SJCRH30 (cell line): ENCODE measurements around the gene UBIAD1. TPM values are rescaled to one million over a fixed set of nuclear protein-coding genes. Genes with fewer than 3 reads are reported as not detected.

ENCODE experiments used
- DNase-seq, 2 experiments: peaks; one replicate each; pipeline ENCODE4 v3.0.0-alpha.2; 2015 to 2020
- H3K27ac ChIP-seq: fragments of 250-450 bp; sonication (Bioruptor Pico); 2 replicates; pipeline ENCODE4 v1.5.1; 2020; ENCODE audit warnings: mild to moderate bottlenecking, moderate library complexity
- H3K27me3 ChIP-seq: fragments of 250-450 bp; sonication (Bioruptor Pico); 2 replicates; pipeline ENCODE4 v1.5.1; 2020; ENCODE audit warnings: mild to moderate bottlenecking, moderate library complexity
- H3K36me3 ChIP-seq: fragments of 250-450 bp; sonication (Bioruptor Pico); 2 replicates; pipeline ENCODE4 v1.5.1; 2020; ENCODE audit warnings: mild to moderate bottlenecking, moderate library complexity
- H3K4me1 ChIP-seq: fragments of 250-450 bp; sonication (Bioruptor Pico); 2 replicates; pipeline ENCODE4 v1.5.1; 2020; ENCODE audit warnings: mild to moderate bottlenecking, moderate library complexity
- H3K4me3 ChIP-seq: fragments of 250-450 bp; sonication (Bioruptor Pico); 2 replicates; pipeline ENCODE4 v1.5.1; 2020; ENCODE audit warnings: mild to moderate bottlenecking, moderate library complexity
- H3K9me3 ChIP-seq: fragments of 250-450 bp; sonication (Bioruptor Pico); replicated peaks from 2 replicates; pipeline ENCODE4 v1.5.1; 2020; ENCODE audit warnings: mild to moderate bottlenecking, moderate library complexity
- total RNA-seq: library from RNA; depleted of rRNA; stranded (reverse); fragments of >200 nt; shearing (Covaris generic); gene quantifications from 2 replicates; pipeline ENCODE4 v1.2.3, GENCODE V29; 2014; rRNA removed

UBIAD1 gene
- total RNA-seq = 26.5 and 27.1 TPM in 2 replicates

- H3K4me3 ChIP-seq = peak within 1 kb of the TSS; percentile 100
- H3K9me3 ChIP-seq = no peaks in the 10 kb centered on the region
- H3K27ac ChIP-seq = peak within 1 kb of the TSS; percentile 97
- H3K27me3 ChIP-seq = no peaks in the 10 kb centered on the region
- peak; percentile 84 to 92 for DNase-seq
- H3K36me3 ChIP-seq = peaks cover 5% of the 10 kb centered on the region; the same call in 1 of the 2 replicates
- no peaks in the 10 kb centered on the region for H3K4me1 ChIP-seq
Measured at GRCh38 chr1:11272832-11273594, at the start of gene UBIAD1. Gene UBIAD1 (plus strand): TSS chr1:11273198. CDS start chr1:11273532, 334 bp downstream.

- Histone ChIP-seq H3K36me3 (peaks cover 65% of the 10 kb centered on the region), H3K4me3 (no peak overlapping the region), H3K27ac (no peak overlapping the region), H3K27me3 (no peaks in the 10 kb centered on the region), H3K9me3 (no peaks in the 10 kb centered on the region), H3K4me1 (no peaks in the 10 kb centered on the region)
- DNase-seq = no peak
Measured at GRCh38 chr1:11227106-11228077, 45.6 kb upstream of the UBIAD1 start.

- Histone ChIP-seq H3K4me1 (no peaks in the 10 kb centered on the region), H3K27ac (no peak overlapping the region), H3K36me3 (peaks cover 66% of the 10 kb centered on the region), H3K9me3 (no peaks in the 10 kb centered on the region), H3K4me3 (no peak overlapping the region), H3K27me3 (no peaks in the 10 kb centered on the region)
- no peak for DNase-seq
Measured at GRCh38 chr1:11229203-11229602, 43.8 kb upstream of the UBIAD1 start.

- peaks cover 72% of the 10 kb centered on the region for H3K36me3 ChIP-seq
- H3K4me1 ChIP-seq = no peaks in the 10 kb centered on the region
- no peak overlapping the region for H3K27ac ChIP-seq
- no peak for DNase-seq
- H3K27me3 ChIP-seq = no peaks in the 10 kb centered on the region
- H3K9me3 ChIP-seq = no peaks in the 10 kb centered on the region
- H3K4me3 ChIP-seq = no peak overlapping the region
Measured at GRCh38 chr1:11233208-11233607, 39.8 kb upstream of the UBIAD1 start.

GRCh38 chr1:11237356-11237755, 35.6 kb upstream of the UBIAD1 start:
- H3K4me1 ChIP-seq = no peaks in the 10 kb centered on the region
- DNase-seq = no peak
- no peaks in the 10 kb centered on the region for H3K27me3 ChIP-seq
- no peaks in the 10 kb centered on the region for H3K9me3 ChIP-seq
- H3K27ac ChIP-seq = no peak overlapping the region
- peaks cover 75% of the 10 kb centered on the region for H3K36me3 ChIP-seq
- no peak overlapping the region for H3K4me3 ChIP-seq

- Histone ChIP-seq H3K36me3 (peaks cover 73% of the 10 kb centered on the region), H3K27me3 (no peaks in the 10 kb centered on the region), H3K27ac (no peak overlapping the region), H3K4me1 (no peaks in the 10 kb centered on the region), H3K4me3 (no peak overlapping the region), H3K9me3 (no peaks in the 10 kb centered on the region)
- DNase-seq = peak in 1 of 2 experiments; percentile 11
Measured at GRCh38 chr1:11238311-11238710, 34.7 kb upstream of the UBIAD1 start.

- Histone ChIP-seq H3K4me1 (no peaks in the 10 kb centered on the region), H3K27ac (no peak overlapping the region), H3K36me3 (peaks cover 57% of the 10 kb centered on the region), H3K4me3 (no peak overlapping the region), H3K9me3 (no peaks in the 10 kb centered on the region), H3K27me3 (no peaks in the 10 kb centered on the region)
- DNase-seq = no peak
Measured at GRCh38 chr1:11245248-11245647, 27.8 kb upstream of the UBIAD1 start.

GRCh38 chr1:11245904-11246719, 26.9 kb upstream of the UBIAD1 start:
- H3K36me3 ChIP-seq = peaks cover 59% of the 10 kb centered on the region

GRCh38 chr1:11248169-11248568, 24.8 kb upstream of the UBIAD1 start:
- no peaks in the 10 kb centered on the region; the same call in 1 of the 2 replicates for H3K27me3 ChIP-seq
- H3K9me3 ChIP-seq = no peaks in the 10 kb centered on the region
- no peaks in the 10 kb centered on the region for H3K4me1 ChIP-seq
- H3K36me3 ChIP-seq = peaks cover 66% of the 10 kb centered on the region
- H3K27ac ChIP-seq = no peak overlapping the region
- DNase-seq = no peak
- H3K4me3 ChIP-seq = no peak overlapping the region

More at GRCh38 chr1:11245904-11246719, 26.9 kb upstream of the UBIAD1 start:
- no peak for DNase-seq
- no peaks in the 10 kb centered on the region for H3K4me1 ChIP-seq
- H3K9me3 ChIP-seq = no peaks in the 10 kb centered on the region
- no peak overlapping the region for H3K4me3 ChIP-seq
- H3K27ac ChIP-seq = no peak overlapping the region
- H3K27me3 ChIP-seq = no peaks in the 10 kb centered on the region; the same call in 1 of the 2 replicates

GRCh38 chr1:11252538-11252937, 20.5 kb upstream of the UBIAD1 start:
- Histone ChIP-seq H3K36me3 (peaks cover 77% of the 10 kb centered on the region), H3K4me1 (no peaks in the 10 kb centered on the region), H3K27me3 (no peaks in the 10 kb centered on the region; the same call in 1 of the 2 replicates), H3K27ac (no peak overlapping the region), H3K9me3 (no peaks in the 10 kb centered on the region), H3K4me3 (no peak overlapping the region)
- DNase-seq = no peak

- Histone ChIP-seq H3K27ac (no peak overlapping the region), H3K27me3 (no peaks in the 10 kb centered on the region; the same call in 1 of the 2 replicates), H3K4me1 (no peaks in the 10 kb centered on the region), H3K9me3 (no peaks in the 10 kb centered on the region), H3K36me3 (peaks cover 74% of the 10 kb centered on the region), H3K4me3 (no peak overlapping the region)
- DNase-seq = no peak
Measured at GRCh38 chr1:11253226-11253625, 19.8 kb upstream of the UBIAD1 start.

- no peaks in the 10 kb centered on the region for H3K27me3 ChIP-seq
- H3K27ac ChIP-seq = no peak overlapping the region
- no peak overlapping the region for H3K4me3 ChIP-seq
- H3K4me1 ChIP-seq = no peaks in the 10 kb centered on the region
- H3K36me3 ChIP-seq = peaks cover 74% of the 10 kb centered on the region
- H3K9me3 ChIP-seq = no peaks in the 10 kb centered on the region
- DNase-seq = no peak
Measured at GRCh38 chr1:11256299-11256698, 16.7 kb upstream of the UBIAD1 start.

GRCh38 chr1:11262171-11263049, 10.6 kb upstream of the UBIAD1 start, which contains the start of gene MTOR:
Gene MTOR (minus strand): TSS chr1:11262551. CDS start chr1:11259409, 3,142 bp downstream.
- Histone ChIP-seq H3K27ac (peak within 1 kb of the TSS; percentile 57), H3K27me3 (no peaks in the 10 kb centered on the region), H3K4me3 (peak within 1 kb of the TSS; percentile 90), H3K9me3 (no peaks in the 10 kb centered on the region), H3K36me3 (peaks cover 18% of the 10 kb centered on the region), H3K4me1 (no peaks in the 10 kb centered on the region)
- peak; percentile 99 to 100 for DNase-seq
